SK-N-SH (cell line): ENCODE results near the gene DSCAM. TPM values are rescaled to one million over a fixed set of nuclear protein-coding genes. Genes with fewer than 3 reads are reported as not detected.

Experiments used
- CTCF ChIA-PET: fragments of 300-600, 350-600 bp; formaldehyde crosslinking; extraction: SDS; loops from one replicate; lab custom pipeline; 2021; lab: Yijun Ruan, JAX
- POLR2A ChIA-PET: fragments of 350-600 bp; sonication (Branson Sonifier 250); formaldehyde crosslinking; extraction: SDS; loops from one replicate; lab custom pipeline; 2020; ENCODE audit warnings: antibody characterized with exemption, inconsistent platforms; lab: Yijun Ruan, JAX
- DNase-seq: peaks from one replicate; pipeline ENCODE4 v3.0.0; 2012
- H2AFZ ChIP-seq: fragments of 200-600 bp; sonication (generic); 2 replicates; pipeline ENCODE4 v1.8.1; 2016; ENCODE audit warnings: antibody characterized with exemption, mild to moderate bottlenecking, low read depth
- H3F3A ChIP-seq: fragments of 200-600 bp; sonication (generic); replicated peaks from 2 replicates; pipeline ENCODE3; 2016; ENCODE audit warnings: antibody characterized with exemption, mild to moderate bottlenecking; ENCODE audit not compliant: insufficient read depth
- H3K27ac ChIP-seq, 2 experiments: fragments of 200-500 bp in 1 of 2; fragments of 200-600 bp in 1 of 2; sonication (Bioruptor generic) in 1 of 2; sonication (generic), shearing (Covaris generic) in 1 of 2; 2 replicates each; pipeline versions ENCODE4 v1.5.1 to v1.6.1; 2014 to 2016; ENCODE audit warnings: low read depth in 2 of 2, inconsistent platforms in 1 of 2, low read length in 1 of 2, mild to moderate bottlenecking in 1 of 2, mixed read lengths in 1 of 2
- H3K27me3 ChIP-seq: fragments of 200-600 bp; sonication (generic), shearing (Covaris generic); 2 replicates; pipeline ENCODE4 v1.6.1; 2016; ENCODE audit warnings: mixed run types; ENCODE audit not compliant: insufficient read depth
- H3K36me3 ChIP-seq, 2 experiments: fragments of 200-500 bp in 1 of 2; fragments of 200-600 bp in 1 of 2; sonication (Bioruptor generic) in 1 of 2; sonication (generic) in 1 of 2; replicated peaks in 1 of 2; 2 replicates each; pipeline versions ENCODE3 to v1.5.1; 2014 to 2016; ENCODE audit warnings: low read length in 1 of 2, mild to moderate bottlenecking in 1 of 2; ENCODE audit not compliant: insufficient read depth in 2 of 2, control insufficient read depth in 1 of 2
- H3K4me1 ChIP-seq, 2 experiments: fragments of 200-500 bp in 1 of 2; fragments of 200-600 bp in 1 of 2; sonication (Bioruptor generic) in 1 of 2; sonication (generic), shearing (Covaris generic) in 1 of 2; 2 replicates each; pipeline versions ENCODE4 v1.5.1 to v1.6.1; 2014 to 2016; ENCODE audit warnings: low read depth in 1 of 2, low read length in 1 of 2, mixed run types in 1 of 2; ENCODE audit not compliant: insufficient read depth in 2 of 2, control insufficient read depth in 1 of 2
- H3K4me2 ChIP-seq: fragments of 200-600 bp; sonication (generic), shearing (Covaris generic); 2 replicates; pipeline ENCODE4 v1.6.1; 2017; ENCODE audit warnings: mixed run types
- H3K4me3 ChIP-seq, 2 experiments: fragments of 200-500 bp in 1 of 2; fragments of 200-600 bp in 1 of 2; sonication (Bioruptor generic) in 1 of 2; sonication (generic), shearing (Covaris generic) in 1 of 2; 2 replicates each; pipeline versions ENCODE4 v1.5.1 to v1.8.1; 2014 to 2016; ENCODE audit warnings: low read depth in 2 of 2, inconsistent platforms in 1 of 2, low read length in 1 of 2, mild to moderate bottlenecking in 1 of 2, mixed read lengths in 1 of 2, moderate library complexity in 1 of 2
- H3K79me2 ChIP-seq: fragments of 200-600 bp; sonication (generic); 2 replicates; pipeline ENCODE4 v1.8.1; 2017; ENCODE audit warnings: mild to moderate bottlenecking; ENCODE audit not compliant: insufficient read depth
- H3K9ac ChIP-seq: fragments of 200-600 bp; sonication (generic); 2 replicates; pipeline ENCODE4 v1.6.1; 2017; ENCODE audit warnings: mixed run types
- H3K9me2 ChIP-seq: fragments of 200-600 bp; sonication (generic); 2 replicates; pipeline ENCODE4 v1.6.1; 2017; ENCODE audit warnings: mixed run types
- H3K9me3 ChIP-seq: fragments of 200-600 bp; sonication (generic); 2 replicates; pipeline ENCODE4 v1.6.1; 2017; ENCODE audit warnings: mixed run types, mild to moderate bottlenecking, moderate library complexity
- H4K20me1 ChIP-seq: fragments of 200-600 bp; sonication (generic); 2 replicates; pipeline ENCODE4 v1.6.1; 2017; ENCODE audit warnings: mild to moderate bottlenecking, mixed run types; ENCODE audit not compliant: insufficient read depth
- ELF1 ChIP-seq: IDR thresholded peaks from 2 replicates; pipeline ENCODE4 v1.4.0; 2012
- EZH2phosphoT487 ChIP-seq: fragments of 200-600 bp; sonication (generic); IDR thresholded peaks from 2 replicates; pipeline ENCODE4 v1.6.1; 2017; ENCODE audit warnings: low read depth, mixed run types, mild to moderate bottlenecking, antibody characterized with exemption, moderate library complexity, borderline replicate concordance
- FOXJ3 ChIP-seq: sonication (generic); formaldehyde crosslinking; IDR thresholded peaks from 2 replicates; pipeline ENCODE4 v1.5.1; 2020; ENCODE audit warnings: mild to moderate bottlenecking, missing genetic modification reagents
- FOXM1 ChIP-seq: IDR thresholded peaks from 2 replicates; pipeline ENCODE4 v1.4.0; 2012; ENCODE audit warnings: low read depth, mild to moderate bottlenecking
- MAX ChIP-seq: IDR thresholded peaks from 2 replicates; pipeline ENCODE4 v1.4.0; 2012; ENCODE audit warnings: low read depth
- MEF2A ChIP-seq: IDR thresholded peaks from 2 replicates; pipeline ENCODE4 v1.4.0; 2012; ENCODE audit warnings: low read depth, borderline replicate concordance
- NRF1 ChIP-seq: IDR thresholded peaks from 2 replicates; pipeline ENCODE4 v1.6.1; 2012; ENCODE audit warnings: low read depth, mild to moderate bottlenecking, low read length
- RAD21 ChIP-seq: IDR thresholded peaks from 2 replicates; pipeline ENCODE4 v1.6.1; 2012; ENCODE audit warnings: mild to moderate bottlenecking, low read length
- SMC3 ChIP-seq: IDR thresholded peaks from 2 replicates; pipeline ENCODE4 v1.6.1; 2012; ENCODE audit warnings: low read depth, low read length, improper control_type of control experiment
- TCF12 ChIP-seq: IDR thresholded peaks from 2 replicates; pipeline ENCODE4 v1.4.0; 2012
- WGBS: methylation state at CpG from one replicate; pipeline ENCODE4 v1.1.6; 2017; ENCODE audit warnings: low lambda C conversion rate; 5-methylcytosine and 5-hydroxymethylcytosine counted together
- polyA plus RNA-seq, 3 experiments: library from polyadenylated mRNA; depleted of rRNA; stranded (reverse); fragments of >200 nt; gene quantifications; 2 replicates each; pipeline ENCODE4 v1.2.3, GENCODE V29; 2012
- TF ChIP-seq, protein P1 (sequence below): fragments of 150-350 bp; IDR thresholded peaks from 2 replicates; pipeline ENCODE4 v1.6.1; 2017; ENCODE audit warnings: antibody characterized with exemption, low read length, low read depth, borderline replicate concordance
- TF ChIP-seq, protein P2 (sequence below): fragments of 200-600 bp; sonication (generic); IDR thresholded peaks from 2 replicates; pipeline ENCODE4 v1.6.1; 2017; ENCODE audit warnings: antibody characterized with exemption, mild to moderate bottlenecking, moderate library complexity
- TF ChIP-seq, protein P3 (sequence below): IDR thresholded peaks from 2 replicates; pipeline ENCODE4 v1.6.1; 2012; ENCODE audit warnings: mild to moderate bottlenecking, low read depth, low read length, moderate library complexity
- TF ChIP-seq, protein P4 (sequence below): IDR thresholded peaks from 2 replicates; pipeline ENCODE4; 2012

DSCAM gene
- polyA plus RNA-seq, 1 of the 3 experiments (the other 2 are of a cell fraction): not detected

DNA sequence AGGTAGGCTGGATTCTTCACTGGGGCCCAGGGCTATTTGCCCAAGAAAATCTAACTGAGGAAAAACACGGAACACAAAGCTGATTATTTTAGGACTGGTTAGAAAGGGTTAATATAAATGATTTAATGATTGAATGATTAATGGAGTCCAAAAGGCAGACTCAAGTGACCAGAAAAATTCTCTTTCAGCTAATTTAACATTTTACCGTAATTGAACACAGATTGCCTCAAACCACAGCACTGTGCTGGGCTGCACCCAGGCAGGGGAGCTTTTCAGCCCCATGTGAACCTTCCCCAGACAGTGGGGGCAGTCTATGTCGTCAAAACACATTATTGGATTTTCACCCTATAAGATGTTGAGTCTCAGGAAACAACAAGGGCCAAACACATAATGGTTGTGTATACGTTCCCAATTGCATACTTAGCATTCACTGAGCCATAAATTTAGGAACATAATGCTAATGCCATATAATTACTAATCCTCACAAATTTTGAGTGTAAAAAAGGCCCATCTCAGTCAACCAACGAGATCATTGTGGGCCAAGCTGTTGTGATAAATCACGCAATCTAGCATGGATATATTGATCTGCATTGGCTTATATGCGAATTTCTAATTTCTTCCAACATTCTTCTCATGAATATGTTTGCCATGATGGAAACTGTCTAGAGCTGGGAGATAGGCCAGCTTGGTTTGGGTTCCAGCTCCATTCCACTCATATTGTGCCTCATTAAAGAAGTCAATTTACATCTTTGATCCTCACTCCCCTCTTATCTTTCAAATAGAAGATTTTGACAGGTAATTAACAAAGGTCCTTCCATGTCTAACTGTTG is 27.7 kb downstream of the DSCAM start:
- CTCF ChIA-PET: interaction anchor here (1.9 kb wide), 1 partner anchor 352 kb away, joined by 6 read pairs; no protein-coding TSS in a partner anchor
- no peak overlapping the region for H2AFZ ChIP-seq
- 44% methylated on average over 7 of the region's 7 CpGs for WGBS

More for the DNA sequence above, 27.7 kb downstream of the DSCAM start:
- Histone ChIP-seq H3K27ac (no peak overlapping the region), H3K4me3 (no peak overlapping the region), H3K4me1 (no peaks in the 10 kb centered on the region), H3K9me3 (no peaks in the 10 kb centered on the region), H3K9ac (no peak overlapping the region), H3K27me3 (no peaks in the 10 kb centered on the region), H3F3A (no peaks in the 10 kb centered on the region), H3K9me2 (no peaks in the 10 kb centered on the region), H3K36me3 (no peaks in the 10 kb centered on the region), H3K4me2 (no peak overlapping the region), H4K20me1 (no peaks in the 10 kb centered on the region), H3K79me2 (no peaks in the 10 kb centered on the region)
- TF ChIP-seq RAD21 (no peak), NRF1 (no peak), FOXM1 (no peak), FOXJ3 (no peak), MAX (no peak), MEF2A (no peak), SMC3 (no peak), ELF1 (no peak), TCF12 (no peak), EZH2phosphoT487 (no peak)
- TF ChIP-seq, protein P1, sequence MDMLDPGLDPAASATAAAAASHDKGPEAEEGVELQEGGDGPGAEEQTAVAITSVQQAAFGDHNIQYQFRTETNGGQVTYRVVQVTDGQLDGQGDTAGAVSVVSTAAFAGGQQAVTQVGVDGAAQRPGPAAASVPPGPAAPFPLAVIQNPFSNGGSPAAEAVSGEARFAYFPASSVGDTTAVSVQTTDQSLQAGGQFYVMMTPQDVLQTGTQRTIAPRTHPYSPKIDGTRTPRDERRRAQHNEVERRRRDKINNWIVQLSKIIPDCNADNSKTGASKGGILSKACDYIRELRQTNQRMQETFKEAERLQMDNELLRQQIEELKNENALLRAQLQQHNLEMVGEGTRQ: no peak
- TF ChIP-seq, protein P2, sequence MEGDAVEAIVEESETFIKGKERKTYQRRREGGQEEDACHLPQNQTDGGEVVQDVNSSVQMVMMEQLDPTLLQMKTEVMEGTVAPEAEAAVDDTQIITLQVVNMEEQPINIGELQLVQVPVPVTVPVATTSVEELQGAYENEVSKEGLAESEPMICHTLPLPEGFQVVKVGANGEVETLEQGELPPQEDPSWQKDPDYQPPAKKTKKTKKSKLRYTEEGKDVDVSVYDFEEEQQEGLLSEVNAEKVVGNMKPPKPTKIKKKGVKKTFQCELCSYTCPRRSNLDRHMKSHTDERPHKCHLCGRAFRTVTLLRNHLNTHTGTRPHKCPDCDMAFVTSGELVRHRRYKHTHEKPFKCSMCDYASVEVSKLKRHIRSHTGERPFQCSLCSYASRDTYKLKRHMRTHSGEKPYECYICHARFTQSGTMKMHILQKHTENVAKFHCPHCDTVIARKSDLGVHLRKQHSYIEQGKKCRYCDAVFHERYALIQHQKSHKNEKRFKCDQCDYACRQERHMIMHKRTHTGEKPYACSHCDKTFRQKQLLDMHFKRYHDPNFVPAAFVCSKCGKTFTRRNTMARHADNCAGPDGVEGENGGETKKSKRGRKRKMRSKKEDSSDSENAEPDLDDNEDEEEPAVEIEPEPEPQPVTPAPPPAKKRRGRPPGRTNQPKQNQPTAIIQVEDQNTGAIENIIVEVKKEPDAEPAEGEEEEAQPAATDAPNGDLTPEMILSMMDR: no peak
- TF ChIP-seq, protein P3, sequence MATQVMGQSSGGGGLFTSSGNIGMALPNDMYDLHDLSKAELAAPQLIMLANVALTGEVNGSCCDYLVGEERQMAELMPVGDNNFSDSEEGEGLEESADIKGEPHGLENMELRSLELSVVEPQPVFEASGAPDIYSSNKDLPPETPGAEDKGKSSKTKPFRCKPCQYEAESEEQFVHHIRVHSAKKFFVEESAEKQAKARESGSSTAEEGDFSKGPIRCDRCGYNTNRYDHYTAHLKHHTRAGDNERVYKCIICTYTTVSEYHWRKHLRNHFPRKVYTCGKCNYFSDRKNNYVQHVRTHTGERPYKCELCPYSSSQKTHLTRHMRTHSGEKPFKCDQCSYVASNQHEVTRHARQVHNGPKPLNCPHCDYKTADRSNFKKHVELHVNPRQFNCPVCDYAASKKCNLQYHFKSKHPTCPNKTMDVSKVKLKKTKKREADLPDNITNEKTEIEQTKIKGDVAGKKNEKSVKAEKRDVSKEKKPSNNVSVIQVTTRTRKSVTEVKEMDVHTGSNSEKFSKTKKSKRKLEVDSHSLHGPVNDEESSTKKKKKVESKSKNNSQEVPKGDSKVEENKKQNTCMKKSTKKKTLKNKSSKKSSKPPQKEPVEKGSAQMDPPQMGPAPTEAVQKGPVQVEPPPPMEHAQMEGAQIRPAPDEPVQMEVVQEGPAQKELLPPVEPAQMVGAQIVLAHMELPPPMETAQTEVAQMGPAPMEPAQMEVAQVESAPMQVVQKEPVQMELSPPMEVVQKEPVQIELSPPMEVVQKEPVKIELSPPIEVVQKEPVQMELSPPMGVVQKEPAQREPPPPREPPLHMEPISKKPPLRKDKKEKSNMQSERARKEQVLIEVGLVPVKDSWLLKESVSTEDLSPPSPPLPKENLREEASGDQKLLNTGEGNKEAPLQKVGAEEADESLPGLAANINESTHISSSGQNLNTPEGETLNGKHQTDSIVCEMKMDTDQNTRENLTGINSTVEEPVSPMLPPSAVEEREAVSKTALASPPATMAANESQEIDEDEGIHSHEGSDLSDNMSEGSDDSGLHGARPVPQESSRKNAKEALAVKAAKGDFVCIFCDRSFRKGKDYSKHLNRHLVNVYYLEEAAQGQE: no peak
- TF ChIP-seq, protein P4, sequence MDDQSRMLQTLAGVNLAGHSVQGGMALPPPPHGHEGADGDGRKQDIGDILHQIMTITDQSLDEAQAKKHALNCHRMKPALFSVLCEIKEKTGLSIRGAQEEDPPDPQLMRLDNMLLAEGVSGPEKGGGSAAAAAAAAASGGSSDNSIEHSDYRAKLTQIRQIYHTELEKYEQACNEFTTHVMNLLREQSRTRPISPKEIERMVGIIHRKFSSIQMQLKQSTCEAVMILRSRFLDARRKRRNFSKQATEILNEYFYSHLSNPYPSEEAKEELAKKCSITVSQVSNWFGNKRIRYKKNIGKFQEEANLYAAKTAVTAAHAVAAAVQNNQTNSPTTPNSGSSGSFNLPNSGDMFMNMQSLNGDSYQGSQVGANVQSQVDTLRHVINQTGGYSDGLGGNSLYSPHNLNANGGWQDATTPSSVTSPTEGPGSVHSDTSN: no peak
- DNase-seq: no peak
- POLR2A ChIA-PET: no interaction called here
